HFF-Myc (cell line): ENCODE data around the gene LILRB2.

Experiments
- DNase-seq: peaks from one replicate; pipeline ENCODE4 v3.0.0-alpha.2; 2011; ENCODE audit warnings: low read depth; ENCODE audit errors: extremely low read depth
- H3K4me3 ChIP-seq: replicated peaks from 2 replicates; pipeline ENCODE4 v1.5.1; 2011; ENCODE audit warnings: low read depth, mild to moderate bottlenecking, control low read depth, low read length
- CTCF ChIP-seq: IDR thresholded peaks from 2 replicates; pipeline ENCODE4 v1.5.1; 2012; ENCODE audit warnings: mild to moderate bottlenecking, low read depth, low read length, control low read depth; ENCODE audit errors: missing control alignments

The LILRB2 gene

GRCh38 chr19:54262066-54262465 lies 18.8 kb downstream of the LILRB2 start:
- H3K4me3 ChIP-seq: no peak overlapping the region
- no peak for TF ChIP-seq CTCF
- no peak for DNase-seq

- DNase-seq: no peak
- no peak within 1 kb of the TSS for H3K4me3 ChIP-seq
- TF ChIP-seq CTCF: no peak
Observed at GRCh38 chr19:54257116-54257480, 23.8 kb downstream of the LILRB2 start, which contains the start of gene LILRB5. TSS of gene LILRB5 (minus strand) at chr19:54257273. CDS start at chr19:54257193, 80 bp downstream.

GRCh38 chr19:54256250-54257115 lies 24.4 kb downstream of the LILRB2 start:
- TF ChIP-seq CTCF: no peak
- no peak for DNase-seq
- no peak overlapping the region for H3K4me3 ChIP-seq

GRCh38 chr19:54255105-54255775 lies 25.7 kb downstream of the LILRB2 start:
- no peak for TF ChIP-seq CTCF
- no peak for DNase-seq

GRCh38 chr19:54254195-54254906 lies 26.6 kb downstream of the LILRB2 start:
- no peak for DNase-seq
- no peak overlapping the region for H3K4me3 ChIP-seq
- TF ChIP-seq CTCF: no peak

More at GRCh38 chr19:54255105-54255775, 25.7 kb downstream of the LILRB2 start:
- H3K4me3 ChIP-seq: no peak overlapping the region

- H3K4me3 ChIP-seq: no peak overlapping the region
- no peak for DNase-seq
- TF ChIP-seq CTCF: no peak
Observed at GRCh38 chr19:54253331-54254194, 27.3 kb downstream of the LILRB2 start.
